ENCODE data around the gene NSUN7. TPM values are rescaled to one million over a fixed set of nuclear protein-coding genes. Genes with fewer than 3 reads are reported as not detected.

Gene NSUN7
- total and polyA plus RNA-seq, 4 donors = 0.21 to 4.5 (median 1.3) TPM

DNA sequence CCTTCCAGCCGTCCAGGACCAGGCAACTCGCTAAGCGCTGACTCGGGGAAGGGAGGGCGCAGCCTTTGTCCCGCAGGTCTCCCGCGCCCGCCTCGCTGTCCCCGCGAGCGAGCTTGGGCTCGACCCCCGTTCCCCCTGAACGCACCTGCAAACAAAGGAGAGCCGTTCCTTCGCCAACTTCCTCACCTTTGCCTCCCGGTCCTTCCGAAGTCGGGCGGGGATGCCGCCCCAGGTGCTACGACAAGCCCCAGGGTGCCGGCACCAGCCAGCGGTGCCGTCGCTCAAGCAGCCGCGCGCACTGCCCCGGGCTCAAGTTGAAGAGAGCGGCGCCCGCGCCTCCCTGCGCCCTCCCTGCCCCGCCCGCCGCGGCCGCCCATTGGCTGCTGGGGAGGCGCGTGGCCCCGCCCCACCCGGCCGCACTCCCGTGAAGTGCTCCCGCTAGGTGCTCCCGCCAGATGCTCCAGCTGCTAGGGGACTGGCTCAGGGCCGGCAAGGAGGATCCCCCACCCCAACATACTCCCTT, 107.1 kb downstream of the NSUN7 start:
- no peaks in the 10 kb centered on the region for H3K4me1 ChIP-seq (ENCODE audit: control insufficient read depth in 4 of 4, insufficient read depth in 4 of 4, low read length in 3 of 4)
- H3K9ac ChIP-seq (ENCODE audit: low read depth in 1 of 2, low read length in 2 of 2) = no peak overlapping the region
- peaks cover 0 to 8% (median under 1%) of the 10 kb centered on the region in 4 donors for H3K36me3 ChIP-seq (ENCODE audit: control insufficient read depth in 4 of 4, insufficient read depth in 3 of 4, low read depth in 1 of 4, low read length in 3 of 4)
- H3K27me3 ChIP-seq (ENCODE audit: control insufficient read depth in 4 of 4, insufficient read depth in 4 of 4, low read length in 3 of 4) = no peaks in the 10 kb centered on the region
- no peak overlapping the region for H3K27ac ChIP-seq (ENCODE audit: low read depth in 1 of 2, low read length in 2 of 2)
- DNase-seq (ENCODE audit: low spot score) = peak; percentile 61
- H3K9me3 ChIP-seq (ENCODE audit: control insufficient read depth in 4 of 4, low read length in 3 of 4) = no peaks in the 10 kb centered on the region
- 50% methylated on average over 51 of the region's 51 CpGs for WGBS
- no peak for TF ChIP-seq HNF4A (conservative IDR thresholded peaks at IDR 0.05)
- no peak for TF ChIP-seq NR2F2 (IDR thresholded peaks at IDR 0.05)
- TF ChIP-seq HNF4G (IDR thresholded peaks at IDR 0.05) = no peak
- no peak for TF ChIP-seq EGR1 (IDR thresholded peaks at IDR 0.05; ENCODE audit: low read depth in 2 of 2)
- TF ChIP-seq YY1 (IDR thresholded peaks at IDR 0.05) = no peak
- TF ChIP-seq, protein P1, sequence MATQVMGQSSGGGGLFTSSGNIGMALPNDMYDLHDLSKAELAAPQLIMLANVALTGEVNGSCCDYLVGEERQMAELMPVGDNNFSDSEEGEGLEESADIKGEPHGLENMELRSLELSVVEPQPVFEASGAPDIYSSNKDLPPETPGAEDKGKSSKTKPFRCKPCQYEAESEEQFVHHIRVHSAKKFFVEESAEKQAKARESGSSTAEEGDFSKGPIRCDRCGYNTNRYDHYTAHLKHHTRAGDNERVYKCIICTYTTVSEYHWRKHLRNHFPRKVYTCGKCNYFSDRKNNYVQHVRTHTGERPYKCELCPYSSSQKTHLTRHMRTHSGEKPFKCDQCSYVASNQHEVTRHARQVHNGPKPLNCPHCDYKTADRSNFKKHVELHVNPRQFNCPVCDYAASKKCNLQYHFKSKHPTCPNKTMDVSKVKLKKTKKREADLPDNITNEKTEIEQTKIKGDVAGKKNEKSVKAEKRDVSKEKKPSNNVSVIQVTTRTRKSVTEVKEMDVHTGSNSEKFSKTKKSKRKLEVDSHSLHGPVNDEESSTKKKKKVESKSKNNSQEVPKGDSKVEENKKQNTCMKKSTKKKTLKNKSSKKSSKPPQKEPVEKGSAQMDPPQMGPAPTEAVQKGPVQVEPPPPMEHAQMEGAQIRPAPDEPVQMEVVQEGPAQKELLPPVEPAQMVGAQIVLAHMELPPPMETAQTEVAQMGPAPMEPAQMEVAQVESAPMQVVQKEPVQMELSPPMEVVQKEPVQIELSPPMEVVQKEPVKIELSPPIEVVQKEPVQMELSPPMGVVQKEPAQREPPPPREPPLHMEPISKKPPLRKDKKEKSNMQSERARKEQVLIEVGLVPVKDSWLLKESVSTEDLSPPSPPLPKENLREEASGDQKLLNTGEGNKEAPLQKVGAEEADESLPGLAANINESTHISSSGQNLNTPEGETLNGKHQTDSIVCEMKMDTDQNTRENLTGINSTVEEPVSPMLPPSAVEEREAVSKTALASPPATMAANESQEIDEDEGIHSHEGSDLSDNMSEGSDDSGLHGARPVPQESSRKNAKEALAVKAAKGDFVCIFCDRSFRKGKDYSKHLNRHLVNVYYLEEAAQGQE (IDR thresholded peaks at IDR 0.05) = no peak
- TF ChIP-seq JUND (IDR thresholded peaks at IDR 0.05) = no peak
- TF ChIP-seq FOXA2 (IDR thresholded peaks at IDR 0.05) = no peak
- TF ChIP-seq, protein P2, sequence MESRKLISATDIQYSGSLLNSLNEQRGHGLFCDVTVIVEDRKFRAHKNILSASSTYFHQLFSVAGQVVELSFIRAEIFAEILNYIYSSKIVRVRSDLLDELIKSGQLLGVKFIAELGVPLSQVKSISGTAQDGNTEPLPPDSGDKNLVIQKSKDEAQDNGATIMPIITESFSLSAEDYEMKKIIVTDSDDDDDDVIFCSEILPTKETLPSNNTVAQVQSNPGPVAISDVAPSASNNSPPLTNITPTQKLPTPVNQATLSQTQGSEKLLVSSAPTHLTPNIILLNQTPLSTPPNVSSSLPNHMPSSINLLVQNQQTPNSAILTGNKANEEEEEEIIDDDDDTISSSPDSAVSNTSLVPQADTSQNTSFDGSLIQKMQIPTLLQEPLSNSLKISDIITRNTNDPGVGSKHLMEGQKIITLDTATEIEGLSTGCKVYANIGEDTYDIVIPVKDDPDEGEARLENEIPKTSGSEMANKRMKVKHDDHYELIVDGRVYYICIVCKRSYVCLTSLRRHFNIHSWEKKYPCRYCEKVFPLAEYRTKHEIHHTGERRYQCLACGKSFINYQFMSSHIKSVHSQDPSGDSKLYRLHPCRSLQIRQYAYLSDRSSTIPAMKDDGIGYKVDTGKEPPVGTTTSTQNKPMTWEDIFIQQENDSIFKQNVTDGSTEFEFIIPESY (IDR thresholded peaks at IDR 0.05) = no peak
- no peak for TF ChIP-seq RAD21 (IDR thresholded peaks at IDR 0.05)
- no peak for TF ChIP-seq RXRA (IDR thresholded peaks at IDR 0.05)
- TF ChIP-seq, protein P3, sequence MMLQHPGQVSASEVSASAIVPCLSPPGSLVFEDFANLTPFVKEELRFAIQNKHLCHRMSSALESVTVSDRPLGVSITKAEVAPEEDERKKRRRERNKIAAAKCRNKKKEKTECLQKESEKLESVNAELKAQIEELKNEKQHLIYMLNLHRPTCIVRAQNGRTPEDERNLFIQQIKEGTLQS (IDR thresholded peaks at IDR 0.05) = no peak
- no peak for TF ChIP-seq SP1 (IDR thresholded peaks at IDR 0.05)
- TF ChIP-seq, protein P4, sequence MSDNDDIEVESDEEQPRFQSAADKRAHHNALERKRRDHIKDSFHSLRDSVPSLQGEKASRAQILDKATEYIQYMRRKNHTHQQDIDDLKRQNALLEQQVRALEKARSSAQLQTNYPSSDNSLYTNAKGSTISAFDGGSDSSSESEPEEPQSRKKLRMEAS (IDR thresholded peaks at IDR 0.05) = no peak
- peak overlapping the region in 1 of 3 donors; percentile 15 for H3K4me3 ChIP-seq (ENCODE audit: low read depth in 1 of 3, low read length in 3 of 3)

DNA sequence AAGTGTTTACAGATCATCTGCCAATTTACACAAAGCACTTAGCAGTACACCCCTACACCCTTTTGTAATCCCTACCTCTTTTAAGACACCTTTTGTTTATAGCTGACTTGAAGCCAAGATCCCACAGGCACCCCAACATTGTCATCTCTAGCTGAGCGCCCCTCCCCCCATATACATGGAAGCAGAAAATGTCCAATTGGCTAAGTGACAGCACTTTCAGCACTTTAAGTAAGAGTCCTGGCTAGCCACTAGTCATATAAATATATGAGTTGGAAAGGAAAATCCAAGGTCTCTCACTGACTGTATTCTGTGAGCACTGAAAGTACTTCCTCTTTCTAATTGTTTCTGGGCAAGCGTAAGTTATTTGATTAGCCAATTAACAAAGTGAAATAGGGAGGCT, 108.2 kb downstream of the NSUN7 start:
- no peak overlapping the region for H3K27ac ChIP-seq (ENCODE audit: low read depth in 1 of 2, low read length in 2 of 2)

More for the DNA sequence above, 108.2 kb downstream of the NSUN7 start:
- no peaks in the 10 kb centered on the region for H3K9me3 ChIP-seq (ENCODE audit: control insufficient read depth in 4 of 4, low read length in 3 of 4)
- no peak for DNase-seq (ENCODE audit: low spot score)
- no peaks in the 10 kb centered on the region for H3K27me3 ChIP-seq (ENCODE audit: control insufficient read depth in 4 of 4, insufficient read depth in 4 of 4, low read length in 3 of 4)
- no peaks in the 10 kb centered on the region for H3K4me1 ChIP-seq (ENCODE audit: control insufficient read depth in 4 of 4, insufficient read depth in 4 of 4, low read length in 3 of 4)
- 88% methylated on average over 2 of the region's 2 CpGs for WGBS
- H3K36me3 ChIP-seq (ENCODE audit: control insufficient read depth in 4 of 4, insufficient read depth in 3 of 4, low read depth in 1 of 4, low read length in 3 of 4) = peaks cover 0 to 8% (median under 1%) of the 10 kb centered on the region in 4 donors
- H3K4me3 ChIP-seq (ENCODE audit: low read depth in 1 of 3, low read length in 3 of 3) = no peak overlapping the region
- no peak overlapping the region for H3K9ac ChIP-seq (ENCODE audit: low read depth in 1 of 2, low read length in 2 of 2)
- TF ChIP-seq, protein P4 (IDR thresholded peaks at IDR 0.05) = no peak
- TF ChIP-seq HNF4A (conservative IDR thresholded peaks at IDR 0.05) (no peak), RAD21 (IDR thresholded peaks at IDR 0.05) (no peak)
